ENCODE measurements around the gene MBTPS1. TPM values are rescaled to one million over a fixed set of nuclear protein-coding genes. Genes with fewer than 3 reads are reported as not detected.

Gene MBTPS1
- total and polyA plus RNA-seq, 4 donors, result 45.5 to 130 (median 68.0) TPM

DNA sequence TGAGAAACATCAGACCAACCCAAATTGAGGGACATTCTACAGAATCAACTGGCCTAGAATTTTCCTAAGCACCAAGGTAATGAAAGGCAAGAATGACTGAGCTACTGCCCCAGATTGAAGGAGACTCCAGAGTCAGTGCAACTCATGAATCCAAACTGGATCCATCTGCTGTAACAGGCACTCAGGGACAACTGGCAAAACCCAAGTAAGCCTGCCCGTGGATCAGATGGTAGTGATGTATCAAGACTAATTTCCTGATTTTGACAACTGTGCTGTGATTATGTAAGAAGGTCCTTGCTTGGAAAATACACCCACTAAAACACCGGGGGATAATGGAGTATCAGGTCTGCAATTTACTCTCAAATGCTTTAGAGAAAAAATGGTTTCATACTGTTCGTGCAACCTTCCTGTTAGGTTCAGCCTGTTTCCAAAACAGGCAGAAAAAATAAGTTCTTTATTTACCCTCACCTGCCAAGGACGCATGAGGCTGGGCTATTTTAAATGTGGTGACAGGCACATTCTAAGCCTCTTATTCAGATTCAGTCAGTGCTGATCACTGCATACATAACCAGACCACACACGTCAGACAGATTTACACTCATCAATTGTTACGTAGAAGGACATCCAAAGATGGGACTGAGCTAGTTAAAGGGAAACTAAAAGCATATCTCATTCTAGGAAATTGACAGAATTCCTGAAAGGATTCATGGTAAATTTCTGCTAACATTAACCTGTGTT lies 7.0 kb downstream of the MBTPS1 start:
- no peaks in the 10 kb centered on the region for H3K9me3 ChIP-seq (ENCODE audit: control insufficient read depth in 4 of 4, insufficient read depth in 3 of 4, low read length in 3 of 4)
- TF ChIP-seq, protein P1, sequence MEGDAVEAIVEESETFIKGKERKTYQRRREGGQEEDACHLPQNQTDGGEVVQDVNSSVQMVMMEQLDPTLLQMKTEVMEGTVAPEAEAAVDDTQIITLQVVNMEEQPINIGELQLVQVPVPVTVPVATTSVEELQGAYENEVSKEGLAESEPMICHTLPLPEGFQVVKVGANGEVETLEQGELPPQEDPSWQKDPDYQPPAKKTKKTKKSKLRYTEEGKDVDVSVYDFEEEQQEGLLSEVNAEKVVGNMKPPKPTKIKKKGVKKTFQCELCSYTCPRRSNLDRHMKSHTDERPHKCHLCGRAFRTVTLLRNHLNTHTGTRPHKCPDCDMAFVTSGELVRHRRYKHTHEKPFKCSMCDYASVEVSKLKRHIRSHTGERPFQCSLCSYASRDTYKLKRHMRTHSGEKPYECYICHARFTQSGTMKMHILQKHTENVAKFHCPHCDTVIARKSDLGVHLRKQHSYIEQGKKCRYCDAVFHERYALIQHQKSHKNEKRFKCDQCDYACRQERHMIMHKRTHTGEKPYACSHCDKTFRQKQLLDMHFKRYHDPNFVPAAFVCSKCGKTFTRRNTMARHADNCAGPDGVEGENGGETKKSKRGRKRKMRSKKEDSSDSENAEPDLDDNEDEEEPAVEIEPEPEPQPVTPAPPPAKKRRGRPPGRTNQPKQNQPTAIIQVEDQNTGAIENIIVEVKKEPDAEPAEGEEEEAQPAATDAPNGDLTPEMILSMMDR (IDR thresholded peaks at IDR 0.05; ENCODE audit: control extremely low read depth, extremely low read depth), result no peak
- no peak overlapping the region for H3K9ac ChIP-seq (ENCODE audit: insufficient read depth in 1 of 2, low read length in 2 of 2)
- H3K36me3 ChIP-seq (ENCODE audit: control insufficient read depth in 4 of 4, insufficient read depth in 4 of 4, low read length in 4 of 4), result peaks cover 3 to 17% (median 7%) of the 10 kb centered on the region in 4 donors
- no peak overlapping the region for H3K4me3 ChIP-seq
- no peak for ATAC-seq (ENCODE audit: insufficient read depth, low FRiP score)
- peaks cover 0 to 19% (median 0%) of the 10 kb centered on the region in 5 donors for H3K4me1 ChIP-seq (ENCODE audit: control insufficient read depth in 5 of 5, insufficient read depth in 5 of 5, low read length in 5 of 5)
- H3K27me3 ChIP-seq (ENCODE audit: control insufficient read depth in 3 of 3, insufficient read depth in 3 of 3, low read length in 2 of 3), result no peaks in the 10 kb centered on the region
- 58 to 67% methylated on average over 6 of the region's 6 CpGs for WGBS, 2 donors
- no peak for DNase-seq
- H3K27ac ChIP-seq (ENCODE audit: low read depth in 1 of 2, low read length in 1 of 2), result peak overlapping the region in 1 of 2 donors; percentile 79

DNA sequence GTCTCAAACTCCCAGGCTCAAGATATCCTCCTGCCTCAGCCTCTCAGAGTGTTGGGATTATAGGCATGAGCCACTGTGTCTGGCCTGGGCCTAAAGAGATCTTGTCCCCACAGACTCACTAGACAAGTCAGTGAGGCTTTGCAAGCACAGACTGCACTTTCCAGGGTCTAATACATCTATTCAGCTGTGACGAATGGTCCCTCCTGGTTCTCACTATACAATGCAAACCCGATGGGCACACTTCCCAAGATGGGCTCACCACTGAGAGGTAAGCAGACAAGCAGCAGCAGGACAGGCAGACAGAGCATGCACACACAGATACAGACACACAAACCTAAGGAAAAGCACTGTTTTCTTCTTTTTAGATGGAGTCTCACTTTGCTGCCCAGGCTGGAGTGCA lies 8.8 kb downstream of the MBTPS1 start:
- no peaks in the 10 kb centered on the region for H3K9me3 ChIP-seq (ENCODE audit: control insufficient read depth in 4 of 4, insufficient read depth in 3 of 4, low read length in 3 of 4)
- ATAC-seq (ENCODE audit: insufficient read depth, low FRiP score), result no peak
- DNase-seq, result no peak
- peak overlapping the region in 1 of 2 donors; percentile 5 for H3K27ac ChIP-seq (ENCODE audit: low read depth in 1 of 2, low read length in 1 of 2)
- TF ChIP-seq, protein P1 (IDR thresholded peaks at IDR 0.05; ENCODE audit: control extremely low read depth, extremely low read depth), result no peak
- no peak overlapping the region for H3K9ac ChIP-seq (ENCODE audit: insufficient read depth in 1 of 2, low read length in 2 of 2)
- 91 to 96% methylated on average over 2 of the region's 2 CpGs for WGBS, 2 donors
- H3K4me3 ChIP-seq, result no peak overlapping the region
- H3K36me3 ChIP-seq (ENCODE audit: control insufficient read depth in 4 of 4, insufficient read depth in 4 of 4, low read length in 4 of 4), result peaks cover 3 to 17% (median 7%) of the 10 kb centered on the region in 4 donors
- H3K4me1 ChIP-seq (ENCODE audit: control insufficient read depth in 5 of 5, insufficient read depth in 5 of 5, low read length in 5 of 5), result peaks cover 0 to 21% (median 0%) of the 10 kb centered on the region in 5 donors
- H3K27me3 ChIP-seq (ENCODE audit: control insufficient read depth in 3 of 3, insufficient read depth in 3 of 3, low read length in 2 of 3), result no peaks in the 10 kb centered on the region

DNA sequence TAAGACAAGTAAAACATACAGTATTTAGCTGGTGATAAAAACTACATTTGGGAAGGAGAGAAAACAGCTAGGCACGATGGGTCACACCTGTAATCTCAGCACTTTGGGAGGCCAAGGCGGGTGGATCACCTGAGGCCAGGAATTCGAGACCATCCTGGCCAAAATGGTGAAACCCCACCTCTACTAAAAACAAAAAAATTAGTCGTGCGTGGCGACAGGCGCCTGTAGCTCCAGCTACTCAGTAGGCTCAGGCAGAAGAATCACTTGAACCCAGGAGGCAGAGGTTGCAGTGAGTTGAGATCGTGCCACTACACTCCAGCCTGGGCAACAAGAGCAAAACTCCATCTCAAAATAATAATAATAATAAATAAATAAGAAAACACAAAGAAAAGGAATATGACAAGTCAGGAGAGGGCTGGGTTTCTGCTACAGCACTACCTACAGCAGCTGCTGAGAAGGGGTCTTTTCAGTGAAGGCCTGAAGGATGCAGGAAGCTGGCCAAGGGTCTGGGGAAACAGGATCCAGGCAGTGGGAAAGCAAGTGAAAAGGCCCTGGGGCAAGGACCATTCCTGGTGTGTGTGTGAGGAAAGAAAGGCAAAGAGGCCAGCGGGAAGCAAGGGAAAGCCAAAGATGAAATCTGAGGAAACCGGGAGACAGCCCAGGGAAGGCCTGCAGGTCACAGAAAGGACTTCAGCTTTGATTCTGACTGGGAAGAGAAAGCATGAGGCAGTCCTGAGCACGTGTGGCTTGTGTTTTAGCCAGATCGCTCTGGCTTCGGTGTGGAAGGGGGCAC lies 10.6 kb downstream of the MBTPS1 start:
- H3K9ac ChIP-seq (ENCODE audit: insufficient read depth in 1 of 2, low read length in 2 of 2), result no peak overlapping the region
- DNase-seq (no peak), ATAC-seq (ENCODE audit: insufficient read depth, low FRiP score) (no peak)
- H3K27me3 ChIP-seq (ENCODE audit: control insufficient read depth in 3 of 3, insufficient read depth in 3 of 3, low read length in 2 of 3), result no peaks in the 10 kb centered on the region
- WGBS, 2 donors, result 94 to 96% methylated on average over 13 of the region's 13 CpGs
- H3K4me3 ChIP-seq, result no peak overlapping the region
- peaks cover 0 to 21% (median 0%) of the 10 kb centered on the region in 5 donors for H3K4me1 ChIP-seq (ENCODE audit: control insufficient read depth in 5 of 5, insufficient read depth in 5 of 5, low read length in 5 of 5)
- H3K27ac ChIP-seq (ENCODE audit: low read depth in 1 of 2, low read length in 1 of 2), result peak overlapping the region in 1 of 2 donors; percentile 51
- TF ChIP-seq, protein P1 (IDR thresholded peaks at IDR 0.05; ENCODE audit: control extremely low read depth, extremely low read depth), result no peak
- peaks cover 3 to 20% (median 10%) of the 10 kb centered on the region in 4 donors for H3K36me3 ChIP-seq (ENCODE audit: control insufficient read depth in 4 of 4, insufficient read depth in 4 of 4, low read length in 4 of 4)
- no peaks in the 10 kb centered on the region for H3K9me3 ChIP-seq (ENCODE audit: control insufficient read depth in 4 of 4, insufficient read depth in 3 of 4, low read length in 3 of 4)

Data from lung (tissue), 12 donors.